ENCODE data around the gene CUEDC1. TPM values are rescaled to one million over a fixed set of nuclear protein-coding genes. Genes with fewer than 3 reads are reported as not detected.

CUEDC1 gene
- total RNA-seq, 6 experiments from 2014 or later = 34.0 to 41.0 (median 34.9) TPM

DNA sequence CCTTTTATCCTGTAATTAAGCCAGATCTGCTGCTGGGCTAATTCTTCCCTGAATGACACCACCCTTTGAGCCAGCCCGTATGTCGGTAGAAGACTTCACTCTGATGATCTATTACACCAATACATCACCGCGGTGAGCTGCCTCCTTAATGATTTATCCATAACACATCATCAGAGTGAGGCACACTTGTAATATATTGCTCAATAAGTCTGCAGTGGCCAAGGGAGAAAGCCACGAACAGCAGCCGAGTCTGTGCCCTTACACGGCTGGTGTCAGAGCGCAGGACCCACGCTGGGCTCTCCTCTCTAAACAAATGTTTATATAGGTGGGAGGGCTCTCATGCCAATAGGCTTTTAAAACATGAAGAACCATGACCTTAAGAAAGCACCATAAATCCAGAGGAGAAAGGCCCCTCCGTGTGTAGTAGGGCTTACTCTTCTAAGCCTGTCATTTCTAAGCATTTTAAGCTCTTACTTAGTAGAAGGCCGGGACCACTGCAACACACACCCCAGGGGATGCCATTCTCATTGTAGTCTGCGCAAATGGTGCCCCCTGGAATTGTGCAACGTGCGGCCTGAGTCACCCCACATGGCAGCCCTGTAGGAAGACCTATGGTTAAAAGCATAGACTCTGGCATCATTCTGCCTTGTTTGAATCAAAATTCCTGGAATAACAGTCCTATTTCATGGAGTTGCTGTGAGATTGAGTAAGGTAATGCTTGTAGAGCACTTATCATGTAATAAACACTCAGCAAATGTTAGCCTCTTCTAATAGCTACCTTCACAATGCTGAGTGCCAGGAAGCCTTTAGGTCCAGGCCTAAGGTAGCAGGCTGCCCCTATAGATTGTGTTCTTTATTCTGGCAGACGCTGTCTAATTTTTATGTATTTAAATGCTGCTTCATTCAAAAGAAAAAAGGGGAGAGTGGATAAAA, 131.5 kb downstream of the CUEDC1 start:
- no peaks in the 10 kb centered on the region for H3K4me1 Mint-ChIP-seq (ENCODE audit: low read depth)
- no peak for TF ChIP-seq CTCF (IDR thresholded peaks at IDR 0.05)
- peaks cover 10% of the 10 kb centered on the region for H3K27me3 Mint-ChIP-seq (ENCODE audit: insufficient read depth)
- no peak overlapping the region for H3K4me3 Mint-ChIP-seq
- no peaks in the 10 kb centered on the region for H3K36me3 Mint-ChIP-seq (ENCODE audit: low read depth)
- H3K9me3 Mint-ChIP-seq = no peaks in the 10 kb centered on the region
- no peak overlapping the region for H3K27ac Mint-ChIP-seq
- DNase-seq = no peak

- no peak overlapping the region for H3K4me3 Mint-ChIP-seq
Measured at GRCh38 chr17:57819867-57820266, 135.3 kb downstream of the CUEDC1 start.

GRCh38 chr17:57819285-57819684, 135.9 kb downstream of the CUEDC1 start:
- no peak for DNase-seq
- Mint-ChIP-seq H3K4me3 (no peak overlapping the region), H3K36me3 (ENCODE audit: low read depth) (no peaks in the 10 kb centered on the region), H3K27me3 (ENCODE audit: insufficient read depth) (peaks cover 29% of the 10 kb centered on the region), H3K4me1 (ENCODE audit: low read depth) (no peaks in the 10 kb centered on the region), H3K9me3 (no peaks in the 10 kb centered on the region), H3K27ac (no peak overlapping the region)
- TF ChIP-seq CTCF (IDR thresholded peaks at IDR 0.05) = no peak

More at GRCh38 chr17:57819867-57820266, 135.3 kb downstream of the CUEDC1 start:
- no peaks in the 10 kb centered on the region for H3K4me1 Mint-ChIP-seq (ENCODE audit: low read depth)
- DNase-seq = no peak
- no peaks in the 10 kb centered on the region for H3K36me3 Mint-ChIP-seq (ENCODE audit: low read depth)
- TF ChIP-seq CTCF (IDR thresholded peaks at IDR 0.05) = no peak
- peaks cover 29% of the 10 kb centered on the region for H3K27me3 Mint-ChIP-seq (ENCODE audit: insufficient read depth)
- H3K9me3 Mint-ChIP-seq = no peaks in the 10 kb centered on the region
- H3K27ac Mint-ChIP-seq = no peak overlapping the region

- Mint-ChIP-seq H3K4me3 (no peak overlapping the region), H3K27ac (no peak overlapping the region), H3K36me3 (ENCODE audit: low read depth) (no peaks in the 10 kb centered on the region), H3K27me3 (ENCODE audit: insufficient read depth) (peaks cover 32% of the 10 kb centered on the region), H3K4me1 (ENCODE audit: low read depth) (no peaks in the 10 kb centered on the region), H3K9me3 (no peaks in the 10 kb centered on the region)
- no peak for DNase-seq
- TF ChIP-seq CTCF (IDR thresholded peaks at IDR 0.05) = no peak
Measured at GRCh38 chr17:57818066-57818465, 137.1 kb downstream of the CUEDC1 start.

- TF ChIP-seq CTCF (IDR thresholded peaks at IDR 0.05) = no peak
- no peak overlapping the region for H3K27ac Mint-ChIP-seq
Measured at GRCh38 chr17:57817299-57817698, 137.9 kb downstream of the CUEDC1 start.

More at GRCh38 chr17:57817299-57817698, 137.9 kb downstream of the CUEDC1 start:
- no peaks in the 10 kb centered on the region for H3K36me3 Mint-ChIP-seq (ENCODE audit: low read depth)
- H3K4me3 Mint-ChIP-seq = no peak overlapping the region
- H3K27me3 Mint-ChIP-seq (ENCODE audit: insufficient read depth) = peaks cover 28% of the 10 kb centered on the region
- no peaks in the 10 kb centered on the region for H3K4me1 Mint-ChIP-seq (ENCODE audit: low read depth)
- no peak for DNase-seq
- no peaks in the 10 kb centered on the region for H3K9me3 Mint-ChIP-seq
